Endothelial cell of umbilical vein (primary cell): ENCODE results near the gene DGKI. TPM values are rescaled to one million over a fixed set of nuclear protein-coding genes. Genes with fewer than 3 reads are reported as not detected.

Source experiments
- BruUV-seq: library from RNA; stranded (reverse); fragments of 400-500 nt; replicated peaks from 2 replicates; lab custom pipeline; 2021; lab: Mats Ljungman, UMichigan
- CTCF ChIA-PET: fragments of 300-600, 350-600 bp; sonication (Branson Sonifier 250); formaldehyde crosslinking; loops from one replicate; lab custom pipeline; 2021; ENCODE audit warnings: antibody characterized with exemption, inconsistent platforms; lab: Charles Lee
- POLR2A ChIA-PET: fragments of 300-600, 350-600 bp; sonication (Branson Sonifier 250); formaldehyde crosslinking; loops from one replicate; lab custom pipeline; 2021; ENCODE audit warnings: antibody characterized with exemption, inconsistent platforms; lab: Charles Lee
- DNase-seq: peaks from one replicate; pipeline ENCODE4 v3.0.0-alpha.2; 2011; ENCODE audit warnings: low read depth, low spot score
- FAIRE-seq: peaks from 2 replicates; lab custom pipeline; 2011; peaks lifted over from hg19 to GRCh38; lab: Jason Lieb, UNC
- H2AFZ ChIP-seq: 2 replicates; pipeline ENCODE4 v1.6.0; 2012; ENCODE audit warnings: low read depth, low read length, control low read depth, inconsistent platforms
- H3K27ac ChIP-seq: 2 replicates; pipeline ENCODE4 v1.5.1; 2011; ENCODE audit warnings: low read depth, mild to moderate bottlenecking, control low read depth, low read length, moderate library complexity; ENCODE audit not compliant: insufficient read depth
- H3K27me3 ChIP-seq, 2 experiments: 2 replicates each; pipeline versions ENCODE4 v1.6.0 to v1.6.1; 2011; ENCODE audit warnings: low read length in 2 of 2, mixed read lengths in 1 of 2; ENCODE audit not compliant: control insufficient read depth in 2 of 2, insufficient read depth in 2 of 2
- H3K36me3 ChIP-seq, 2 experiments: 2 replicates in 1 of 2; 3 replicates in 1 of 2; pipeline ENCODE4 v1.5.1; 2011; ENCODE audit warnings: low read length in 2 of 2, mild to moderate bottlenecking in 1 of 2, moderate library complexity in 1 of 2; ENCODE audit not compliant: control insufficient read depth in 2 of 2, insufficient read depth in 2 of 2; ENCODE audit errors: extremely low read depth in 1 of 2
- H3K4me1 ChIP-seq: 3 replicates; pipeline ENCODE4 v1.5.1; 2011; ENCODE audit warnings: mild to moderate bottlenecking, low read length; ENCODE audit not compliant: control insufficient read depth, insufficient read depth; ENCODE audit errors: extremely low read depth
- H3K4me2 ChIP-seq: 2 replicates; pipeline ENCODE4 v1.6.1; 2011; ENCODE audit warnings: low read length, control low read depth, mixed read lengths; ENCODE audit not compliant: insufficient read depth
- H3K4me3 ChIP-seq, 3 experiments: fragments of 200-600 bp in 1 of 3; sonication (generic), shearing (Covaris generic) in 1 of 3; replicated peaks in 1 of 3; 2 replicates each; pipeline ENCODE4 v1.5.1; 2011 to 2016; ENCODE audit warnings: control low read depth in 3 of 3, low read length in 3 of 3, mild to moderate bottlenecking in 2 of 3, inconsistent platforms in 1 of 3, low read depth in 1 of 3, moderate library complexity in 1 of 3; ENCODE audit not compliant: insufficient read depth in 1 of 3
- H3K79me2 ChIP-seq: 2 replicates; pipeline ENCODE4 v1.6.0; 2012; ENCODE audit warnings: low read length, inconsistent platforms; ENCODE audit not compliant: control insufficient read depth, insufficient read depth
- H3K9ac ChIP-seq: replicated peaks from 2 replicates; pipeline ENCODE3; 2011; ENCODE audit warnings: low read length, control low read depth; ENCODE audit not compliant: insufficient read depth; ENCODE audit errors: extremely low read depth
- H3K9me1 ChIP-seq: replicated peaks from 3 replicates; pipeline ENCODE4 v1.6.0; 2011; ENCODE audit warnings: mild to moderate bottlenecking, low read length; ENCODE audit not compliant: control insufficient read depth, insufficient read depth; ENCODE audit errors: extremely low read depth
- H3K9me3 ChIP-seq: replicated peaks from 2 replicates; pipeline ENCODE4 v1.5.1; 2012; ENCODE audit warnings: low read length, inconsistent platforms; ENCODE audit not compliant: control insufficient read depth, insufficient read depth
- H4K20me1 ChIP-seq: replicated peaks from 2 replicates; pipeline ENCODE3; 2011; ENCODE audit warnings: mild to moderate bottlenecking, low read length; ENCODE audit not compliant: control insufficient read depth, insufficient read depth; ENCODE audit errors: extremely low read depth
- CTCF ChIP-seq, 2 donors: IDR thresholded peaks; 1 replicate in 1 of 2; 2 replicates in 1 of 2; pipeline ENCODE4 v1.5.1; 2011; ENCODE audit warnings: low read length in 2 of 2, mild to moderate bottlenecking in 2 of 2, moderate library complexity in 2 of 2, control low read depth in 1 of 2, inconsistent platforms in 1 of 2, low read depth in 1 of 2; ENCODE audit not compliant: insufficient read depth in 1 of 2; ENCODE audit errors: extremely low read depth in 1 of 2
- EZH2 ChIP-seq: IDR thresholded peaks from 2 replicates; pipeline ENCODE4 v1.6.1; 2012; ENCODE audit warnings: borderline replicate concordance, low read depth, mild to moderate bottlenecking, moderate library complexity, low read length, inconsistent platforms; ENCODE audit not compliant: severe bottlenecking
- FOS ChIP-seq: IDR thresholded peaks from 2 replicates; pipeline ENCODE4 v1.6.1; 2011; ENCODE audit warnings: mild to moderate bottlenecking, low read length, moderate library complexity, borderline replicate concordance; ENCODE audit not compliant: insufficient read depth
- GATA2 ChIP-seq: IDR thresholded peaks from 2 replicates; pipeline ENCODE4 v1.7.0; 2011; ENCODE audit warnings: low read depth, mild to moderate bottlenecking, moderate library complexity, mixed read lengths, low read length; ENCODE audit not compliant: insufficient read length, insufficient read depth
- JUN ChIP-seq: IDR thresholded peaks from 2 replicates; pipeline ENCODE4 v1.6.1; 2011; ENCODE audit warnings: borderline replicate concordance, low read depth; ENCODE audit not compliant: insufficient read length, insufficient read depth
- MAX ChIP-seq: IDR thresholded peaks from 2 replicates; pipeline ENCODE4 v1.6.1; 2011; ENCODE audit not compliant: insufficient read depth, insufficient read length
- MYC ChIP-seq: IDR thresholded peaks from one replicate; pipeline ENCODE4 v1.6.1; 2011; ENCODE audit warnings: mild to moderate bottlenecking, low read depth, low read length
- POLR2A ChIP-seq: IDR thresholded peaks from 2 replicates; pipeline ENCODE4 v1.6.1; 2012; ENCODE audit warnings: low read depth, mild to moderate bottlenecking, control low read depth, low read length
- POLR2AphosphoS5 ChIP-seq: IDR thresholded peaks from 2 replicates; pipeline ENCODE4 v1.6.1; 2012; ENCODE audit warnings: low read depth, mild to moderate bottlenecking, control low read depth, low read length, moderate library complexity; ENCODE audit not compliant: insufficient read depth
- dilution Hi-C: fragments of 300-500 bp; cut with MboI; formaldehyde crosslinking; loops from one replicate; pipeline ENCODE4 v1.15.0; 2019; ENCODE audit warnings: low sequenced_read_pairs; ENCODE audit not compliant: extremely low pct_ligation_motif_present
- intact Hi-C: fragments of 100-400 bp; cut with micrococcal nuclease; formaldehyde crosslinking; loops from one replicate; pipeline ENCODE4 v1.10.0; 2022
- polyA plus RNA-seq, 4 experiments: library from polyadenylated mRNA; depleted of rRNA in 3 of 4; stranded (reverse) in 3 of 4; unstranded in 1 of 4; fragments of >200 nt; gene quantifications; 2 replicates each; pipeline versions ENCODE4 v1.2.1 to v1.2.3, GENCODE V29; 2011 to 2012; ENCODE audit warnings: missing spikeins in 1 of 4
- total RNA-seq: library from RNA; stranded (reverse); gene quantifications from 2 replicates; pipeline ENCODE4 v1.2.3, GENCODE V29; 2021

The DGKI gene
- total and polyA plus RNA-seq, 2 donors (not counting 3 experiments of a cell fraction or from before 2014, with no cell fraction given), result 0.11 to 0.51 TPM

- intact Hi-C loops, result no loop called here
- CTCF ChIA-PET, result no interaction called here
- no peak overlapping the region for H3K4me3 ChIP-seq
- no peaks in the 10 kb centered on the region for H3K79me2 ChIP-seq
- POLR2A ChIA-PET, result no interaction called here
- dilution Hi-C loops, result no loop called here
- no peaks in the 10 kb centered on the region for H3K9me3 ChIP-seq
- no peak overlapping the region for H3K27ac ChIP-seq
- DNase-seq, result no peak
- no TSS peak for BruUV-seq
- no peaks in the 10 kb centered on the region for H3K9me1 ChIP-seq
- H4K20me1 ChIP-seq, result no peaks in the 10 kb centered on the region
- H3K27me3 ChIP-seq, result no peaks in the 10 kb centered on the region
- H2AFZ ChIP-seq, result no peak overlapping the region
- H3K4me2 ChIP-seq, result no peak overlapping the region
- no peak for TF ChIP-seq JUN
- no peak for TF ChIP-seq GATA2
- no peak for TF ChIP-seq POLR2A
- no peak for TF ChIP-seq POLR2AphosphoS5
- TF ChIP-seq FOS, result no peak
- TF ChIP-seq CTCF (IDR thresholded peaks at IDR 0.05; ENCODE audit: extremely low read depth in 1 of 2, insufficient read depth in 1 of 2, low read depth in 1 of 2, low read length in 2 of 2), result no peak
- no peak for TF ChIP-seq MAX
- no peak for TF ChIP-seq MYC
- TF ChIP-seq EZH2, result no peak
- H3K4me1 ChIP-seq, result no peaks in the 10 kb centered on the region
- FAIRE-seq, result no peak
- no peak overlapping the region for H3K9ac ChIP-seq
- H3K36me3 ChIP-seq, result no peaks in the 10 kb centered on the region
Observed at GRCh38 chr7:137423321-137423720, 423.5 kb downstream of the DGKI start.
